NK-92 treated with Interleukin-12 subunit alpha and Interleukin-12 subunit beta, amount 100 ng/mL, for 24 hours (cell line): ENCODE measurements around the gene TAOK3.
"Not testable (repeated sequence)": the region's sequence is repeated elsewhere in the genome, so short reads cannot be mapped to it uniquely, and the experiment has no call there.

Experiments
- DNase-seq: peaks from one replicate; lab custom pipeline; 2025; lab: John Stamatoyannopoulos, UW

Gene TAOK3

GRCh38 chr12:118372541-118373495 is at the start of gene TAOK3:
Gene TAOK3, minus strand, starts transcription at chr12:118372907. Its CDS starts 117,340 bp downstream, at chr12:118255567.
- peak; percentile 94 for DNase-seq

GRCh38 chr12:118420673-118421072 is 48.0 kb upstream of the TAOK3 start:
- DNase-seq: no peak

GRCh38 chr12:118418385-118419057 is 45.8 kb upstream of the TAOK3 start:
- DNase-seq: no peak

- DNase-seq: no peak
Measured at GRCh38 chr12:118417942-118418341, 45.2 kb upstream of the TAOK3 start.

- DNase-seq: no peak
Measured at GRCh38 chr12:118409834-118410233, 37.1 kb upstream of the TAOK3 start.

GRCh38 chr12:118408241-118408640 is 35.5 kb upstream of the TAOK3 start:
- DNase-seq: not testable (repeated sequence)

GRCh38 chr12:118404876-118405521 is 32.3 kb upstream of the TAOK3 start:
- peak; percentile 1 for DNase-seq

GRCh38 chr12:118402251-118402650 is 29.5 kb upstream of the TAOK3 start:
- DNase-seq: no peak

- no peak for DNase-seq
Measured at GRCh38 chr12:118398940-118399339, 26.2 kb upstream of the TAOK3 start.

GRCh38 chr12:118398524-118398923 is 25.8 kb upstream of the TAOK3 start:
- no peak for DNase-seq

GRCh38 chr12:118397708-118398440 is 25.2 kb upstream of the TAOK3 start:
- DNase-seq: no peak

GRCh38 chr12:118391836-118392235 is 19.1 kb upstream of the TAOK3 start:
- no peak for DNase-seq

- no peak for DNase-seq
Measured at GRCh38 chr12:118391424-118391823, 18.7 kb upstream of the TAOK3 start.

- DNase-seq: peak; percentile 33
Measured at GRCh38 chr12:118377884-118378470, 5.3 kb upstream of the TAOK3 start.

- no peak for DNase-seq
Measured at GRCh38 chr12:118377021-118377883, 4.5 kb upstream of the TAOK3 start.

- peak; percentile 73 for DNase-seq
Measured at GRCh38 chr12:118376089-118377020, 3.6 kb upstream of the TAOK3 start, which contains the start of gene SUDS3. Gene SUDS3, plus strand, starts transcription at chr12:118376555. Its CDS starts 137 bp downstream, at chr12:118376692.

- no peak for DNase-seq
Measured at GRCh38 chr12:118375348-118375747, 2.6 kb upstream of the TAOK3 start.

GRCh38 chr12:118374909-118375308 is 2.2 kb upstream of the TAOK3 start:
- DNase-seq: no peak

- no peak for DNase-seq
Measured at GRCh38 chr12:118374126-118374725, 1.5 kb upstream of the TAOK3 start.
